HG02759 (cell line): ENCODE results near the gene TCEA2.
"Not testable (repeated sequence)": the region's sequence is repeated elsewhere in the genome, so short reads cannot be mapped to it uniquely, and the experiment has no call there.

Experiments used
- ATAC-seq: cut with Tn5 transposase; IDR thresholded peaks from one replicate; pipeline ENCODE4 v1.9.1; 2021; ENCODE audit warnings: mild to moderate bottlenecking, moderate library complexity; ENCODE audit not compliant: unreplicated experiment

Gene TCEA2

DNA sequence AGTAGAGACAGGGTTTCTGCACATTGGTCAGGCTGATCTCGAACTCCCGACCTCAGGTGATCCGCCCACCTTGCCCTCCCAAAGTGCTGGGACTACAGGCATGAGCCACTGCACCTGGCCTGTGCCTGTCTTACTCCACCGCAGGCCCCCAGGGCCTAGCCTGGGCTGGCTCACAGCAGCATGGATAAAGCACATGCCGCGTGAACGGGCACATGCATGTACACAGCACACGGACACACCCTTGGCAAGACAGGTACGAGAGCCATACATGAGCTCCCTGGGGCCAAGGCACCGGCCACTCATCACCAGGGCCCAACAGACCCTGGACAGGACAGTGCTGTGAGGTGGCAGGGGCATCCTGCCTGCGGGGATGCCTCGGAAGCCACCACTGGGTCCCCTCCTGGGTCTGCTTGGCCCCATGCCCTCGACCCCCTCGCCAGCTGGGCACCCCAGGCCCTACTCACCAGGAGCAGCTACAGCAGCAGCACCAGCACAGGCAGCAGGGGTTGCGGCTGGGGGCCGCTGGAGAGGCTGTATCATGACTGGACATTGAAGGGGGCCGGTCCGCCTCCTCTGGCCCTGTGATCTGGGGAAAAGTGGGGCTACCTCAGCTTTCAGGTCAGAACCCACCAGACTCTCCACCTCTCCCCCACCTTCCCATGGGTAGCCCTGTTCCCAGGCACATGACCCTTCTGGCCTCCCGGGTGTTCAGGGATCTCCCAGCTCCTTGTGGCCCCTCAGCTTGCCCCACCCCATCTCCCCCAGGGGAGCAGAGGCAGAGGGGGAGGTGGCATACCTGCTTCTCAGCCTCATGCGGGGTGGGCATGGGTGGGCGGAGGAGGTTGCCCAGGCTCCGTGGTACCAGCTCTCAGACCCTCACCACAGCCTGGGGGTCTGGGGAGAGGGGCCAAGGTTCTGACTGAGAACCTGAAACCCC, 13.3 kb downstream of the TCEA2 start:
- no peak for ATAC-seq

GRCh38 chr20:64077094-64077493, 14.1 kb downstream of the TCEA2 start:
- peak; percentile 29 for ATAC-seq

GRCh38 chr20:64077541-64077875, 14.5 kb downstream of the TCEA2 start:
- ATAC-seq: no peak

DNA sequence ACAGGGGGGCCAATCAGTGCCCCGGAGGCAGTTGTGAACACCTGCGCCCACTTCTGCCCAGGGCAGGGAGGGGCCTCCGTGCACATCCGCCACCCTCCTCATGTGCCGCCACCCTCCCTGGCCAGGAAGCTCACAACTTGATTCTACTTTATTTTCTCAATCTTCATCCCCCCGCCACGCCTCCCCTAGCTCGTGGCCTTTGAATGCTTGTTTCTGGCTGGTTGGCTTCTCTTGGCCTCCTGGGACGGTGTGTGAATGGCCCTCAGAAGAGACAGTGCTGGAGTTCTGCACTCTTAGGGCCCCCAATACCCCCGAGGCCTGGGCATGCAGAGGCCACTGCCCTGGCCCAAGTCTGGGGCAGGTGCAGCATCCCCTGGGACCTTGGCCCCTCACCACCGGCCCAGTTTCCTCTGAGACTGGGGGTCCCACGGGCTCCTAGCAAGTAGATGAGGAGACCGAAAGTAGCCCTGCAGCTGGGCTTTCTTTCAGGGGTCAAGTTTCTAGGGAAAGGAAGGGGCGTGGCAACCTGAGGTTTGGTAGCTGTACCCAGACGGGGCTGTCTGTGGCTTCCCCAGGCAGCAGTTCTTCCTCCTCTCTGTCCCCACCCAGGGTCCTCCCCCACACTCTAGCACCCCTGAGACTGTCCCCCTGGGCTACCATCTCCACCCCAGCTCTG, 15.0 kb downstream of the TCEA2 start:
- ATAC-seq: peak; percentile 28

- no peak for ATAC-seq
These were observed 15.9 kb downstream of the TCEA2 start for GRCh38 chr20:64078934-64079272.

GRCh38 chr20:64079273-64080012, 16.4 kb downstream of the TCEA2 start, which contains the start of gene RGS19:
RGS19 (minus strand) TSS chr20:64079518; CDS start chr20:64076886, 2,632 bp downstream.
- peak; percentile 44 for ATAC-seq

DNA sequence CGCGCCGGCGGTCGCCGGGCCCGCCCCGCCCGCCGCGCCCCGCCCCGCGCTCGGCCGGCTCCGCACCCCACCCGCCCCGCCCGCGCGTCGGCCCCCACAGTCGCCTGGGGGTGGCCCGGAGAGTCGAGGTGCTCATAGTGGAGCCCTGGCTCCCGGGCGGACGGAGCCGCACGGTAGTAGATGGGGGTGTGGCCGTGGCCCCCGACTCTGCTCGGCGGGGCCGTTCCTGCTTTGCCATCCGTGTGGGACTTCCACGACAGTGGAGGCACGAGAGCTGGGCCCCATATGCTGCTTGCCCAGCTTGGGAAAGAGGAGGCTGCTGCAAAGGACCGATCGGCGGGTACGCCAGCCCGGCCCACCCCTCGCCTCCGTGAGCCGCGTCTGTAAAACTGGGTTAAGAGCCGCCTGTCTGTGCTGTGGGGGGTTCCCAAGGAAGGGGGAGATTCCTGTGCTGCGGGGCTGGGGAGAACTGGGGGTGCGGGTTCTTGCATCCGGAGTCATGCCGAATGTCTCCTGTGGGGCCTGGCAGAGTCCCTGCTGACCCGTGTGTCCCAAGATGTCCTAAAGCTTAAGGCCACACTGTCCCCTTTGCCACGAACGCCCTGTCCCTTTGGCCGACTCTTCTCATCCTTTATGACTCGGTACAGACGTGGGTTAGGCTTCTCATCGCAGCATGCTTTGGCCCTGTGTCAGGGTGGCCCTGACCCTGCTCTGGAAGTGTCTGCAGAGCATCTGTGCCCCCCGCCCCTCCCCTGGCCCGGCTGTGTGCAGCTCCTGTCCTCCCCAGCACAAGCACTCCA, 17.2 kb downstream of the TCEA2 start, which contains the start of gene OPRL1:
OPRL1 (plus strand) TSS at position 70 of the 800 bp plus-strand sequence. CDS start 12,639 bp downstream, outside the sequence.
- ATAC-seq: no peak

DNA sequence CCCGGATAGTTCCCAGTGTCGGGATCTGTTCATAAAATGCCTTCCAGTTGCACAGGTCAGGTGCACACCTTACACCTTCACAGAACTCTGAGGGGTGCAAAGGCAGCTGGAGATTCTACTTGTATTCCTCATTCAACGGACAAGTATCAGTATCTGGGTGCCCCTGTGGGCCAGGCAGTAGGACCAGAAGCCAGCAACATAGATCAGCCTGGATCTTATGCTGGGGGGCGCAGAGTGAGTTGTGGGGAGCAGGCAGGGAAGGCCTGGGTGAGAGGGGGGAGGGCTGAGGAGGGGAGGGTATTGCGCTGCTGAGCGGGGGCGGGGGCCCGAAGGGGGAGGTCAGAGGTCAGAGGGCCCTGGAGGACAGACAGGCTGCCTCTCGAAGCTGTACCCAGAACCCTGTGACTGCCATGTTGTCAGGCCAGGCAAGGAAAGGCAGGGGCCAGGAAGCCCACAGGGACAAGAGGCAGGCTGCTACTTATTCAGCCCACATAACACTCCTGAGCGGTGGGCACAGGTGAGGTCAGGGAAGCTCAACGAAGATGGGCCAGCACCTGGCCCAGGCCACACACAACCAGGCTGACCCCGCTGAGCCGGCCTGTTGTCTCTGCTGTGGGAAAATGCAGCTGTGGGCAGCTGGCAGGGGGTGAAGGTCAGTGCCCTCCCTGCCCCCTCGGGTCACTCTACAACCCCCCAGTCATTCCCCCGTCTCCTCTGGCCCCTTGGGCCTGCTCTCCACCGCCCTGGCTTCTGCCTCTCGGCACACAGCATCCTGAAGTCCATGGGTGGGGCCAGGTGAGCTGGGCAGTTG, 18.0 kb downstream of the TCEA2 start:
- ATAC-seq: no peak

GRCh38 chr20:64081624-64081964, 18.6 kb downstream of the TCEA2 start:
- ATAC-seq: no peak

DNA sequence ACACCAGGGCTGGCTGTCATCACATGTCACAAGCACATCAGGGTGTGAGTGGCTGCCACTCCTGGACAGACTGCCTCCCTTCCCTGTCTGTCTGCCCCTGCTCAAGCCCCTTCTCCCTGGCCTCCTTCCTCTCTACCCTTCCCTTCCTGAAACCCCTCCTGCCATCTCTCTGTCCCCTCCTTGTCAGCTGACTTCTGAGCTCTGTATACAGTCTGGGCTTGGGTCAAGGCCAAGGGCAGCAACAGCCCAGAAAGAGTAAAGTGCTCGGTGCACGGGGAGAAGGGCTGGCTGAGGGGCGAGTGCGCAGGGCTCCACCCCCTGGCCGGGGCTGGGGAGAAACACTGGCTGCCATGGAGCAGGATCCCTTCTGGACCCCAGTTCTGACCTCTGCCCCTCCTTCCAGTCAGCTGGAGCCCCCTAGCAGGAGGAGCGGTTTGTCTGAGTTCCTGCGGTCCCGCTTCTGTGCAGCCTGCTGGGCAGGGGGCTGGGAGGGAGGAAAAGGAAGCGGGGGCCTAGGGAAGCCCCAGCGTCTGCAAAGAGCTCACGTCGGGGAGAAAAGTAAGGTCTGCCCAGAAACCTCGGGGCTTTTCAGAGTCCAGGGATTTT, 19.2 kb downstream of the TCEA2 start:
- ATAC-seq: no peak

GRCh38 chr20:64082820-64083377, 19.9 kb downstream of the TCEA2 start:
- no peak for ATAC-seq

GRCh38 chr20:64083378-64083803, 20.4 kb downstream of the TCEA2 start:
- no peak for ATAC-seq

GRCh38 chr20:64083804-64084684, 21.0 kb downstream of the TCEA2 start, which contains the start of gene LKAAEAR1:
LKAAEAR1 (minus strand) TSS chr20:64084398; CDS start chr20:64084219, 179 bp downstream.
- ATAC-seq: no peak

- ATAC-seq: no peak
These were observed 21.7 kb downstream of the TCEA2 start for GRCh38 chr20:64084685-64085152.

DNA sequence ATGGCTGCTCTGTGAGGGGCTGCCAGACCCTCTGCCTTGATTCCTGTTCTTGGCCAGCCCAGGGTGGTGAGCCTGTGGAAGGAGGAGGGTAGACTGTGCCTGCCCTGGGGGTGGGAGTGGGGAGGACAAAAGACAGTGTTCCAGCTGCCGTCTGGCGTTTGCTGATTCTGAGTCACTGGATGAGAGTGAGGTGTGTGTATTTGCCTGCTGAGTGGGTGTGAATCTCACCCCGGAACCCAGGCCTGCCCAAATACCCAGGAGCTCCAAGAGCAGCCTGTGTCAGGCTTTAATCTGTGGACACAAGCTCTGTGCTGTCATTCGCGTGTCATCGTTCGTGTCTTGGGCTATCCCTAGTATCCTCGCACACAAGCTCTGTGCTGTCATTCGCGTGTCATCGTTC, 23.8 kb downstream of the TCEA2 start:
- ATAC-seq: no peak

GRCh38 chr20:64087226-64087825, 24.3 kb downstream of the TCEA2 start:
- not testable (repeated sequence) for ATAC-seq

DNA sequence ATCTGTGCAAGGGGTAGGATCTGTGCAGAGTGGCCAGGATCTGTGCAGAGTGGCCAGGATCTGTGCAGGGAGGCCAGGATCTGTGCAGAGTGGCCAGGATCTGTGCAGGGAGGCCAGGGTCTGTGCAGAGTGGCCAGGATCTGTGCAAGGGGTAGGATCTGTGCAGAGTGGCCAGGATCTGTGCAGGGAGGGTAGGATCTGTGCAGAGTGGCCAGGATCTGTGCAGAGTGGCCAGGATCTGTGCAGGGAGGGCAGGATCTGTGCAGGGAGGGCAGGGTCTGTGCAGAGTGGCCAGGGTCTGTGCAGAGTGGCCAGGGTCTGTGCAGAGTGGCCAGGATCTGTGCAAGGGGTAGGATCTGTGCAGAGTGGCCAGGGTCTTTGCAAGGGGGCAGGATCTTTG, 25.6 kb downstream of the TCEA2 start:
- ATAC-seq: not testable (repeated sequence)
